H1 (cell line): ENCODE data around the gene PGLYRP2. TPM values are rescaled to one million over a fixed set of nuclear protein-coding genes. Genes with fewer than 3 reads are reported as not detected.

Experiments used
- CTCF ChIA-PET: fragments of 300-600 bp; sonication (Branson Sonifier 250); formaldehyde crosslinking; loops from one replicate; lab custom pipeline; 2021; ENCODE audit not compliant: partially characterized antibody; lab: Charles Lee
- POLR2A ChIA-PET: fragments of 300-600 bp; sonication (Branson Sonifier 250); formaldehyde crosslinking; loops from one replicate; lab custom pipeline; 2021; ENCODE audit warnings: inconsistent platforms; ENCODE audit not compliant: partially characterized antibody; lab: Charles Lee
- DNase-seq, 2 experiments: peaks; one replicate each; pipeline versions ENCODE4 v3.0.0 to v3.0.0-alpha.2; 2010 to 2022; ENCODE audit warnings: low spot score in 2 of 2, low read depth in 1 of 2, mixed read lengths in 1 of 2
- FAIRE-seq: peaks from 2 replicates; lab custom pipeline; 2011; peaks lifted over from hg19 to GRCh38; lab: Jason Lieb, UNC
- H2AFZ ChIP-seq: 2 replicates; pipeline ENCODE4 v1.8.1; 2012; ENCODE audit warnings: low read length, inconsistent platforms
- H2AK5ac ChIP-seq: 2 replicates; pipeline ENCODE4 v1.6.1; 2013; ENCODE audit warnings: low read depth, low read length
- H2BK120ac ChIP-seq: replicated peaks from 2 replicates; pipeline ENCODE3; 2013; ENCODE audit warnings: low read depth, low read length, inconsistent platforms
- H2BK12ac ChIP-seq: 2 replicates; pipeline ENCODE4 v1.6.1; 2013; ENCODE audit warnings: low read depth, low read length
- H2BK15ac ChIP-seq: 2 replicates; pipeline ENCODE4 v1.6.1; 2013; ENCODE audit warnings: low read length
- H2BK20ac ChIP-seq: 2 replicates; pipeline ENCODE4 v1.6.1; 2013; ENCODE audit warnings: low read length
- H2BK5ac ChIP-seq: 2 replicates; pipeline ENCODE4 v1.6.1; 2013; ENCODE audit warnings: low read depth, low read length
- H3K14ac ChIP-seq: 2 replicates; pipeline ENCODE4 v1.6.1; 2013; ENCODE audit warnings: inconsistent platforms; ENCODE audit not compliant: insufficient read length
- H3K18ac ChIP-seq: 2 replicates; pipeline ENCODE4 v1.6.1; 2013; ENCODE audit warnings: low read length; ENCODE audit errors: extremely low read depth
- H3K23ac ChIP-seq: 2 replicates; pipeline ENCODE4 v1.6.1; 2013; ENCODE audit warnings: inconsistent platforms; ENCODE audit not compliant: insufficient read length
- H3K23me2 ChIP-seq: 2 replicates; pipeline ENCODE4 v1.6.1; 2013; ENCODE audit warnings: low read depth, low read length
- H3K27ac ChIP-seq: 2 replicates; pipeline ENCODE4 v1.6.1; 2011; ENCODE audit warnings: low read depth, low read length, inconsistent platforms
- H3K27me3 ChIP-seq, 4 experiments: replicated peaks in 1 of 4; 1 replicate in 1 of 4; 2 replicates in 3 of 4; pipeline versions ENCODE4 v1.6.1 to v1.8.1; 2011 to 2013; ENCODE audit warnings: low read length in 3 of 4, mild to moderate bottlenecking in 3 of 4, inconsistent platforms in 2 of 4, mixed read lengths in 2 of 4, moderate library complexity in 1 of 4; ENCODE audit not compliant: control insufficient read depth in 3 of 4, insufficient read depth in 3 of 4; ENCODE audit errors: extremely low read depth in 1 of 4
- H3K36me3 ChIP-seq, 4 experiments: 2 replicates each; pipeline versions ENCODE4 v1.6.1 to v1.8.1; 2011 to 2013; ENCODE audit warnings: mild to moderate bottlenecking in 4 of 4, low read length in 3 of 4, moderate library complexity in 2 of 4, control low read depth in 1 of 4, inconsistent platforms in 1 of 4; ENCODE audit not compliant: insufficient read depth in 4 of 4, control insufficient read depth in 2 of 4
- H3K4ac ChIP-seq: replicated peaks from 2 replicates; pipeline ENCODE3; 2013; ENCODE audit warnings: low read length, low read depth, mixed read lengths, inconsistent platforms; ENCODE audit not compliant: insufficient read length
- H3K4me1 ChIP-seq, 4 experiments: replicated peaks in 1 of 4; 1 replicate in 1 of 4; 2 replicates in 3 of 4; pipeline versions ENCODE4 v1.6.1 to v1.8.1; 2011 to 2013; ENCODE audit warnings: low read length in 3 of 4, inconsistent platforms in 2 of 4, mixed read lengths in 1 of 4; ENCODE audit not compliant: insufficient read depth in 4 of 4, control insufficient read depth in 3 of 4
- H3K4me2 ChIP-seq, 2 experiments: 2 replicates each; pipeline versions ENCODE4 v1.6.1 to v1.8.1; 2011 to 2013; ENCODE audit warnings: low read depth in 2 of 2, low read length in 2 of 2, control low read depth in 1 of 2, inconsistent platforms in 1 of 2, mild to moderate bottlenecking in 1 of 2; ENCODE audit not compliant: insufficient read depth in 1 of 2
- H3K4me3 ChIP-seq, 4 experiments: fragments of 200-600, 300-600 bp in 1 of 4; sonication (generic), shearing (Covaris generic), sonication (Bioruptor Twin) in 1 of 4; 2 replicates each; pipeline versions ENCODE4 v1.5.1 to v1.8.1; 2011 to 2016; ENCODE audit warnings: low read length in 4 of 4, low read depth in 3 of 4, control low read depth in 2 of 4, inconsistent platforms in 2 of 4, mild to moderate bottlenecking in 2 of 4, mixed read lengths in 1 of 4, moderate library complexity in 1 of 4; ENCODE audit not compliant: insufficient read depth in 2 of 4; ENCODE audit errors: extremely low read depth in 1 of 4
- H3K56ac ChIP-seq: replicated peaks from 2 replicates; pipeline ENCODE3; 2013; ENCODE audit warnings: low read depth, mild to moderate bottlenecking, mixed read lengths, low read length, inconsistent platforms; ENCODE audit not compliant: insufficient read length
- H3K79me1 ChIP-seq: 2 replicates; pipeline ENCODE4 v1.6.1; 2013; ENCODE audit warnings: low read depth, low read length, control low read depth
- H3K79me2 ChIP-seq, 2 experiments: 2 replicates each; pipeline versions ENCODE4 v1.6.1 to v1.8.1; 2012 to 2013; ENCODE audit warnings: low read length in 2 of 2, mild to moderate bottlenecking in 2 of 2, inconsistent platforms in 1 of 2; ENCODE audit not compliant: insufficient read depth in 2 of 2, control insufficient read depth in 1 of 2
- H3K9ac ChIP-seq, 4 experiments: replicated peaks in 1 of 4; 1 replicate in 1 of 4; 2 replicates in 3 of 4; pipeline versions ENCODE4 v1.6.1 to v1.8.1; 2011 to 2013; ENCODE audit warnings: low read depth in 3 of 4, low read length in 3 of 4, control low read depth in 2 of 4, mild to moderate bottlenecking in 2 of 4, moderate library complexity in 2 of 4, inconsistent platforms in 1 of 4; ENCODE audit errors: extremely low read depth in 1 of 4
- H3K9me3 ChIP-seq, 2 experiments: 2 replicates each; pipeline versions ENCODE4 v1.6.1 to v1.8.1; 2012 to 2013; ENCODE audit warnings: mild to moderate bottlenecking in 2 of 2, moderate library complexity in 2 of 2, control low read depth in 1 of 2, inconsistent platforms in 1 of 2, low read depth in 1 of 2, low read length in 1 of 2, mixed read lengths in 1 of 2; ENCODE audit not compliant: insufficient read depth in 2 of 2
- H4K20me1 ChIP-seq, 2 experiments: replicated peaks in 1 of 2; 2 replicates each; pipeline versions ENCODE3 to v1.8.1; 2011 to 2013; ENCODE audit warnings: inconsistent platforms in 2 of 2, low read length in 2 of 2, mild to moderate bottlenecking in 1 of 2; ENCODE audit not compliant: insufficient read depth in 2 of 2, control insufficient read depth in 1 of 2
- H4K5ac ChIP-seq: 2 replicates; pipeline ENCODE4 v1.6.1; 2013; ENCODE audit warnings: low read length, low read depth, mixed read lengths, inconsistent platforms; ENCODE audit not compliant: insufficient read length
- H4K8ac ChIP-seq: 2 replicates; pipeline ENCODE4 v1.8.0; 2013; ENCODE audit warnings: mild to moderate bottlenecking, moderate library complexity, low read length, inconsistent platforms; ENCODE audit not compliant: insufficient read depth; ENCODE audit errors: extremely low read depth
- H4K91ac ChIP-seq: replicated peaks from 2 replicates; pipeline ENCODE3; 2013; ENCODE audit warnings: low read length, mixed read lengths, inconsistent platforms; ENCODE audit not compliant: insufficient read length
- BACH1 ChIP-seq: IDR thresholded peaks from 2 replicates; pipeline ENCODE4 v1.6.1; 2012; ENCODE audit warnings: low read length, improper control_type of control experiment
- CHD1 ChIP-seq: IDR thresholded peaks from 2 replicates; pipeline ENCODE4 v1.6.1; 2012; ENCODE audit warnings: low read depth, low read length, improper control_type of control experiment
- CTBP2 ChIP-seq: IDR thresholded peaks from 2 replicates; pipeline ENCODE4 v1.7.0; 2011; ENCODE audit warnings: borderline replicate concordance, mild to moderate bottlenecking, moderate library complexity, mixed read lengths, low read length; ENCODE audit not compliant: insufficient read depth, insufficient read length
- GABPA ChIP-seq: IDR thresholded peaks from 2 replicates; pipeline ENCODE4 v1.6.1; 2011; ENCODE audit warnings: mild to moderate bottlenecking, low read length, moderate library complexity, borderline replicate concordance; ENCODE audit not compliant: insufficient read depth
- GTF2F1 ChIP-seq: IDR thresholded peaks from 2 replicates; pipeline ENCODE4 v1.6.1; 2012; ENCODE audit warnings: low read depth, low read length, improper control_type of control experiment, borderline replicate concordance
- HDAC6 ChIP-seq: IDR thresholded peaks from one replicate; pipeline ENCODE4 v1.7.1; 2012; ENCODE audit warnings: low read depth, mild to moderate bottlenecking, inconsistent platforms, low read length, moderate library complexity
- NANOG ChIP-seq: IDR thresholded peaks from 2 replicates; pipeline ENCODE4 v1.6.1; 2011; ENCODE audit warnings: low read length, low read depth, mild to moderate bottlenecking, inconsistent platforms; ENCODE audit not compliant: insufficient read depth, poor library complexity, severe bottlenecking
- POLR2A ChIP-seq, 2 experiments: IDR thresholded peaks; 1 replicate in 1 of 2; 2 replicates in 1 of 2; pipeline ENCODE4 v1.6.1; 2011; ENCODE audit warnings: low read depth in 2 of 2, low read length in 2 of 2, mild to moderate bottlenecking in 2 of 2; ENCODE audit errors: control extremely low read depth in 1 of 2
- SIRT6 ChIP-seq: IDR thresholded peaks from one replicate; pipeline ENCODE4 v1.7.1; 2012; ENCODE audit warnings: low read length, inconsistent platforms
- SP1 ChIP-seq: IDR thresholded peaks from 2 replicates; pipeline ENCODE4 v1.6.1; 2011; ENCODE audit warnings: low read depth, low read length
- SP2 ChIP-seq: IDR thresholded peaks from 2 replicates; pipeline ENCODE4 v1.6.1; 2012; ENCODE audit warnings: mild to moderate bottlenecking, low read length, inconsistent platforms
- SRF ChIP-seq: IDR thresholded peaks from 2 replicates; pipeline ENCODE4 v1.6.1; 2011; ENCODE audit warnings: mild to moderate bottlenecking, low read depth, low read length, moderate library complexity
- SUZ12 ChIP-seq: fragments of 200-600 bp; sonication (generic); IDR thresholded peaks from 2 replicates; pipeline ENCODE4 v1.6.1; 2012; ENCODE audit warnings: mild to moderate bottlenecking, inconsistent platforms, low read length, moderate library complexity, mixed read lengths
- YY1 ChIP-seq: IDR thresholded peaks from 2 replicates; pipeline ENCODE4 v1.6.1; 2011; ENCODE audit warnings: low read depth, mild to moderate bottlenecking, low read length
- WGBS, 2 experiments: shearing (Covaris generic) in 1 of 2; methylation state at CpG; one replicate each; pipeline versions ENCODE4 v1.1.6 to v1.1.7; 2013 to 2015; ENCODE audit warnings: low lambda C conversion rate in 2 of 2, mixed read lengths in 2 of 2, inconsistent platforms in 1 of 2, low coverage in 1 of 2, missing lambda C conversion rate in 1 of 2; ENCODE audit not compliant: insufficient replicate concordance in 2 of 2, insufficient coverage in 1 of 2, insufficient read length in 1 of 2; ENCODE audit errors: extremely low coverage in 1 of 2, missing lambda C conversion rate in 1 of 2; 5-methylcytosine and 5-hydroxymethylcytosine counted together
- polyA plus RNA-seq, 7 experiments: library from polyadenylated mRNA; depleted of rRNA in 3 of 7; stranded (reverse) in 5 of 7; unstranded in 2 of 7; fragments of >200 nt in 5 of 7; fragments of 200-250 nt in 2 of 7; gene quantifications; 1 replicate in 5 of 7; 2 replicates in 1 of 7; 4 replicates in 1 of 7; pipeline versions ENCODE4 v1.2.1 to v1.2.3, GENCODE V29; 2011 to 2013; ENCODE audit warnings: missing spikeins in 2 of 7, mixed read lengths in 2 of 7
- total RNA-seq: library from RNA; stranded (reverse); fragmentation: NEBNext Ultra II Directional; extraction: Animal tissue kit (Norgen Biotek cat#: 25700); gene quantifications from 2 replicates; pipeline ENCODE4 v1.2.1, GENCODE V29; 2021
- TF ChIP-seq, protein P1 (sequence below): IDR thresholded peaks from 2 replicates; pipeline ENCODE4 v1.6.1; 2011; ENCODE audit warnings: low read length, improper control_type of control experiment

The PGLYRP2 gene
- total and polyA plus RNA-seq, 2 of the 8 experiments (the other 6 are each of a cell fraction or from before 2014, with no cell fraction given), result not detected

DNA sequence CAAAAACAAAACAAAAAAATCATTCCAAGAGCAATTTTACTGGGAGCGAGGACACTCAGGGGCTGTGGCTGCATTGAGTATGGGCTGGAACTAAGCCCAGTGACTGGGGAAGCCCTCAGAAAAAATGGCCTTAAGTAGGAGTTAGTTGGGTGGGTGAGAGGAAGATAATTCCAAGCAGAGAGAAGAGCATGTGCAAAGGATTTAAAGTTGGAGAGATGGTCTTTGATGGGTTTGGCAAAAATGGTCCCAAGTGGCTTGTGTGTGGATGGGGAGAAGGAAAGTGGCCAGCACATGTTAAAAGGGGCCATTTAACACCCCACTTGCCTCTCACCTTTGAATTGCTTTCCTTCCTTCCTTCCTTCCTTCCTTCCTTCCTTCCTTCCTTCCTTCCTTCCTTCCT, 22.3 kb upstream of the PGLYRP2 start:
- no peak overlapping the region for H3K4ac ChIP-seq
- TF ChIP-seq CTBP2 (no peak), SRF (no peak), HDAC6 (no peak), CHD1 (no peak), BACH1 (no peak), SP2 (no peak), GTF2F1 (no peak), NANOG (no peak), SP1 (no peak), POLR2A (IDR thresholded peaks at IDR 0.05; ENCODE audit: control extremely low read depth in 1 of 2, low read depth in 2 of 2, low read length in 2 of 2) (no peak), GABPA (no peak), SIRT6 (no peak), YY1 (no peak), SUZ12 (no peak)
- TF ChIP-seq, protein P1, sequence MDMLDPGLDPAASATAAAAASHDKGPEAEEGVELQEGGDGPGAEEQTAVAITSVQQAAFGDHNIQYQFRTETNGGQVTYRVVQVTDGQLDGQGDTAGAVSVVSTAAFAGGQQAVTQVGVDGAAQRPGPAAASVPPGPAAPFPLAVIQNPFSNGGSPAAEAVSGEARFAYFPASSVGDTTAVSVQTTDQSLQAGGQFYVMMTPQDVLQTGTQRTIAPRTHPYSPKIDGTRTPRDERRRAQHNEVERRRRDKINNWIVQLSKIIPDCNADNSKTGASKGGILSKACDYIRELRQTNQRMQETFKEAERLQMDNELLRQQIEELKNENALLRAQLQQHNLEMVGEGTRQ, result no peak
- ChIA-PET CTCF (no interaction called here), POLR2A (no interaction called here)
- H4K8ac ChIP-seq, result no peak overlapping the region
- H4K5ac ChIP-seq, result no peak overlapping the region
- H3K4me3 ChIP-seq, result no peak overlapping the region
- no peak overlapping the region for H3K56ac ChIP-seq
- WGBS, 2 experiments, result 81% methylated on average over 1 of the region's 1 CpG; no CpG with 5 or more reads in 1 of the 2 experiments
- H3K4me1 ChIP-seq, result no peaks in the 10 kb centered on the region
- H3K14ac ChIP-seq, result no peak overlapping the region
- no peak overlapping the region for H3K27ac ChIP-seq
- no peak for DNase-seq
- FAIRE-seq, result no peak
- no peak overlapping the region for H2BK120ac ChIP-seq
- H3K23me2 ChIP-seq, result no peaks in the 10 kb centered on the region
- no peak overlapping the region for H2AK5ac ChIP-seq
- no peak overlapping the region for H2BK5ac ChIP-seq
- no peak overlapping the region for H3K9ac ChIP-seq
- H3K23ac ChIP-seq, result no peak overlapping the region
- H4K20me1 ChIP-seq, result no peaks in the 10 kb centered on the region
- no peaks in the 10 kb centered on the region for H3K27me3 ChIP-seq
- H2BK12ac ChIP-seq, result no peak overlapping the region
- H3K4me2 ChIP-seq, result no peak overlapping the region
- H4K91ac ChIP-seq, result no peak overlapping the region
- H3K18ac ChIP-seq, result no peak overlapping the region
- H2BK20ac ChIP-seq, result no peak overlapping the region
- H2BK15ac ChIP-seq, result no peak overlapping the region
- peaks cover 43 to 69% of the 10 kb centered on the region in 2 experiments for H3K9me3 ChIP-seq
- no peaks in the 10 kb centered on the region; a peak in 1 of 8 replicates for H3K36me3 ChIP-seq
- no peaks in the 10 kb centered on the region for H3K79me2 ChIP-seq
- no peaks in the 10 kb centered on the region for H3K79me1 ChIP-seq
- no peak overlapping the region for H2AFZ ChIP-seq
